IMR-90 (cell line): ENCODE measurements around the gene FAM209B. TPM values are rescaled to one million over a fixed set of nuclear protein-coding genes. Genes with fewer than 3 reads are reported as not detected.

ENCODE experiments used
- ATAC-seq: fragments of 200-7000 bp; cut with Tn5 transposase; 2 replicates; pipeline ENCODE4 v1.9.1; 2020; ENCODE audit warnings: low read depth, mild to moderate bottlenecking, moderate library complexity
- BruUV-seq: library from RNA; stranded (reverse); fragments of 400-500 nt; replicated peaks from 2 replicates; lab custom pipeline; 2021; lab: Mats Ljungman, UMichigan
- CTCF ChIA-PET: fragments of 300-600 bp; formaldehyde crosslinking; extraction: SDS; loops from one replicate; lab custom pipeline; 2021; ENCODE audit warnings: antibody characterized with exemption; lab: Yijun Ruan, JAX
- POLR2A ChIA-PET: fragments of 300-600 bp; sonication (Branson Sonifier 250); formaldehyde crosslinking; loops from one replicate; lab custom pipeline; 2022; ENCODE audit warnings: antibody characterized with exemption; ENCODE audit not compliant: unreplicated experiment; lab: Charles Lee
- DNase-seq: peaks from one replicate; pipeline ENCODE4 v3.0.0; 2013
- H2AFZ ChIP-seq: replicated peaks from 2 replicates; pipeline ENCODE3; 2013; ENCODE audit warnings: low read length, mild to moderate bottlenecking; ENCODE audit not compliant: poor library complexity
- H2AK5ac ChIP-seq: 2 replicates; pipeline ENCODE4 v1.6.1; 2013; ENCODE audit warnings: low read depth, low read length, inconsistent platforms
- H2AK9ac ChIP-seq: replicated peaks from 2 replicates; pipeline ENCODE3; 2013; ENCODE audit warnings: mild to moderate bottlenecking, low read depth, low read length, moderate library complexity; ENCODE audit not compliant: poor library complexity
- H2BK120ac ChIP-seq: 2 replicates; pipeline ENCODE4 v1.6.1; 2013; ENCODE audit warnings: low read depth, low read length, inconsistent platforms
- H2BK15ac ChIP-seq: 3 replicates; pipeline ENCODE4 v1.6.1; 2013; ENCODE audit warnings: low read depth, low read length, inconsistent platforms
- H2BK20ac ChIP-seq: 2 replicates; pipeline ENCODE4 v1.6.1; 2013; ENCODE audit warnings: low read depth, mild to moderate bottlenecking, inconsistent platforms, low read length, moderate library complexity
- H2BK5ac ChIP-seq: 2 replicates; pipeline ENCODE4 v1.6.1; 2013; ENCODE audit warnings: mild to moderate bottlenecking, low read depth, low read length, inconsistent platforms; ENCODE audit not compliant: poor library complexity, severe bottlenecking
- H3K14ac ChIP-seq: replicated peaks from 2 replicates; pipeline ENCODE4 v1.6.1; 2013; ENCODE audit warnings: low read depth, low read length, inconsistent platforms
- H3K18ac ChIP-seq: 2 replicates; pipeline ENCODE4 v1.6.1; 2013; ENCODE audit warnings: low read depth, low read length, control low read depth
- H3K23ac ChIP-seq: 2 replicates; pipeline ENCODE4 v1.6.1; 2013; ENCODE audit warnings: low read depth, low read length, inconsistent platforms
- H3K27ac ChIP-seq: 2 replicates; pipeline ENCODE4 v1.5.1; 2013; ENCODE audit warnings: mild to moderate bottlenecking, control low read depth, low read length; ENCODE audit not compliant: insufficient read depth
- H3K27me3 ChIP-seq: 2 replicates; pipeline ENCODE4 v1.6.1; 2013; ENCODE audit warnings: low read length; ENCODE audit not compliant: control insufficient read depth, insufficient read depth
- H3K36me3 ChIP-seq: 2 replicates; pipeline ENCODE4 v1.6.1; 2013; ENCODE audit warnings: low read length, mixed read lengths; ENCODE audit not compliant: control insufficient read depth, insufficient read depth
- H3K4ac ChIP-seq: 2 replicates; pipeline ENCODE4 v1.6.1; 2013; ENCODE audit warnings: low read depth, low read length, inconsistent platforms
- H3K4me1 ChIP-seq: 2 replicates; pipeline ENCODE4 v1.6.1; 2013; ENCODE audit warnings: low read length, mixed read lengths; ENCODE audit not compliant: control insufficient read depth, insufficient read depth
- H3K4me2 ChIP-seq: 2 replicates; pipeline ENCODE4 v1.6.1; 2013; ENCODE audit warnings: low read depth, mild to moderate bottlenecking, control low read depth, low read length, moderate library complexity
- H3K4me3 ChIP-seq: 2 replicates; pipeline ENCODE4 v1.5.1; 2013; ENCODE audit warnings: low read depth, mild to moderate bottlenecking, control low read depth, low read length, moderate library complexity; ENCODE audit not compliant: insufficient read depth
- H3K56ac ChIP-seq: 2 replicates; pipeline ENCODE4 v1.6.1; 2013; ENCODE audit warnings: low read length, inconsistent platforms; ENCODE audit not compliant: insufficient read depth; ENCODE audit errors: extremely low read depth
- H3K79me1 ChIP-seq, 2 experiments: 2 replicates each; pipeline ENCODE4 v1.6.1; 2013; ENCODE audit warnings: low read length in 2 of 2, inconsistent platforms in 1 of 2, low read depth in 1 of 2
- H3K9ac ChIP-seq: 2 replicates; pipeline ENCODE4 v1.6.1; 2013; ENCODE audit warnings: low read depth, low read length, control low read depth
- H3K9me1 ChIP-seq: 2 replicates; pipeline ENCODE4 v1.6.1; 2013; ENCODE audit warnings: low read length, inconsistent platforms; ENCODE audit not compliant: insufficient read depth
- H3K9me3 ChIP-seq: 2 replicates; pipeline ENCODE4 v1.6.1; 2013; ENCODE audit warnings: low read length; ENCODE audit not compliant: control insufficient read depth, insufficient read depth
- H4K20me1 ChIP-seq: 2 replicates; pipeline ENCODE4 v1.6.1; 2013; ENCODE audit warnings: low read length, inconsistent platforms; ENCODE audit not compliant: insufficient read depth
- H4K5ac ChIP-seq: 2 replicates; pipeline ENCODE4 v1.6.1; 2013; ENCODE audit warnings: mild to moderate bottlenecking, low read depth, low read length, control low read depth
- H4K8ac ChIP-seq, 2 experiments: 2 replicates each; pipeline ENCODE4 v1.6.1; 2013; ENCODE audit warnings: low read depth in 2 of 2, low read length in 2 of 2, control low read depth in 1 of 2, inconsistent platforms in 1 of 2
- H4K91ac ChIP-seq: 2 replicates; pipeline ENCODE4 v1.6.1; 2013; ENCODE audit warnings: low read depth, low read length, inconsistent platforms; ENCODE audit not compliant: insufficient read depth
- BHLHE40 ChIP-seq: fragments of 150-350 bp; IDR thresholded peaks from 2 replicates; pipeline ENCODE4 v1.6.1; 2016; ENCODE audit warnings: mild to moderate bottlenecking, low read depth, low read length
- CEBPB ChIP-seq: IDR thresholded peaks from 2 replicates; pipeline ENCODE4 v1.6.1; 2012; ENCODE audit warnings: low read depth, low read length, improper control_type of control experiment
- CHD1 ChIP-seq: IDR thresholded peaks from 2 replicates; pipeline ENCODE4 v1.6.1; 2012; ENCODE audit warnings: low read depth, low read length, improper control_type of control experiment
- FOS ChIP-seq: fragments of 150-350 bp; IDR thresholded peaks from 2 replicates; pipeline ENCODE4 v1.6.1; 2016; ENCODE audit warnings: low read depth, low read length
- MAFK ChIP-seq: IDR thresholded peaks from 2 replicates; pipeline ENCODE4 v1.6.1; 2012; ENCODE audit warnings: low read depth, low read length, improper control_type of control experiment
- MAZ ChIP-seq: IDR thresholded peaks from 2 replicates; pipeline ENCODE4 v1.6.1; 2012; ENCODE audit warnings: low read depth, mild to moderate bottlenecking, low read length, improper control_type of control experiment, moderate library complexity, borderline replicate concordance
- MXI1 ChIP-seq: IDR thresholded peaks from 2 replicates; pipeline ENCODE4 v1.6.1; 2012; ENCODE audit warnings: low read depth, mild to moderate bottlenecking, low read length, moderate library complexity, borderline replicate concordance
- NFE2L2 ChIP-seq: fragments of 150-350 bp; IDR thresholded peaks from 2 replicates; pipeline ENCODE4 v1.6.1; 2016; ENCODE audit warnings: low read depth, mild to moderate bottlenecking, low read length
- POLR2A ChIP-seq: IDR thresholded peaks from 2 replicates; pipeline ENCODE4 v1.6.1; 2012; ENCODE audit warnings: mild to moderate bottlenecking, low read depth, low read length
- RAD21 ChIP-seq: IDR thresholded peaks from 2 replicates; pipeline ENCODE4 v1.6.1; 2012; ENCODE audit warnings: low read length, improper control_type of control experiment
- RCOR1 ChIP-seq: IDR thresholded peaks from 2 replicates; pipeline ENCODE4 v1.6.1; 2012; ENCODE audit warnings: mild to moderate bottlenecking, low read length, improper control_type of control experiment; ENCODE audit not compliant: insufficient replicate concordance
- RFX5 ChIP-seq: IDR thresholded peaks from 2 replicates; pipeline ENCODE4 v1.8.0; 2012; ENCODE audit warnings: low read depth, mild to moderate bottlenecking, low read length, moderate library complexity
- SMC3 ChIP-seq: fragments of 150-350 bp; IDR thresholded peaks from 2 replicates; pipeline ENCODE4 v1.6.1; 2016; ENCODE audit warnings: low read depth, mild to moderate bottlenecking, antibody characterized with exemption, low read length, moderate library complexity
- WGBS, 2 experiments: methylation state at CpG; one replicate each; pipeline versions ENCODE4 v1.1.5 to v1.1.7; 2013; ENCODE audit warnings: missing lambda C conversion rate in 2 of 2; ENCODE audit not compliant: insufficient read length in 1 of 2; ENCODE audit errors: extremely low coverage in 2 of 2; 5-methylcytosine and 5-hydroxymethylcytosine counted together
- dilution Hi-C: fragments of 300-500 bp; cut with HindIII; formaldehyde crosslinking; loops from one replicate; pipeline ENCODE4 v1.14.3; 2018; ENCODE audit warnings: low sequenced_read_pairs; ENCODE audit not compliant: unreplicated experiment
- in situ Hi-C: fragments of 300-500 bp; cut with MboI; formaldehyde crosslinking; loops from 3 replicates; pipeline ENCODE4 v1.14.3; 2019; ENCODE audit warnings: low sequenced_read_pairs, inconsistent platforms, mixed read lengths
- intact Hi-C: fragments of 100-400 bp; cut with micrococcal nuclease; formaldehyde crosslinking; loops from 2 replicates; pipeline ENCODE4 v1.10.0; 2022
- polyA plus RNA-seq, 3 experiments: library from polyadenylated mRNA; depleted of rRNA; stranded (reverse); fragments of >200 nt; gene quantifications; 2 replicates each; pipeline ENCODE4 v1.2.3, GENCODE V29; 2012; ENCODE audit warnings: low replicate concordance in 1 of 3
- total RNA-seq: library from RNA; depleted of rRNA; stranded (reverse); fragments of >200 nt; gene quantifications from 2 replicates; pipeline ENCODE4 v1.2.3, GENCODE V29; 2012
- TF ChIP-seq, protein P1 (sequence below): fragments of 150-350 bp; IDR thresholded peaks from 2 replicates; pipeline ENCODE4 v1.6.1; 2017; ENCODE audit warnings: mild to moderate bottlenecking, antibody characterized with exemption, low read length, low read depth
- TF ChIP-seq, protein P2 (sequence below): conservative IDR thresholded peaks from 2 replicates; pipeline ENCODE4 v1.5.1; 2012; ENCODE audit warnings: mild to moderate bottlenecking, low read depth, low read length, improper control_type of control experiment
- TF ChIP-seq, protein P3 (sequence below): fragments of 150-350 bp; IDR thresholded peaks from 2 replicates; pipeline ENCODE4 v1.6.1; 2016; ENCODE audit warnings: low read depth, mild to moderate bottlenecking, low read length, moderate library complexity, borderline replicate concordance

Gene FAM209B
- total and polyA plus RNA-seq, 2 of the 4 experiments (the other 2 are of a cell fraction), result 0.24 TPM; not detected in 1

DNA sequence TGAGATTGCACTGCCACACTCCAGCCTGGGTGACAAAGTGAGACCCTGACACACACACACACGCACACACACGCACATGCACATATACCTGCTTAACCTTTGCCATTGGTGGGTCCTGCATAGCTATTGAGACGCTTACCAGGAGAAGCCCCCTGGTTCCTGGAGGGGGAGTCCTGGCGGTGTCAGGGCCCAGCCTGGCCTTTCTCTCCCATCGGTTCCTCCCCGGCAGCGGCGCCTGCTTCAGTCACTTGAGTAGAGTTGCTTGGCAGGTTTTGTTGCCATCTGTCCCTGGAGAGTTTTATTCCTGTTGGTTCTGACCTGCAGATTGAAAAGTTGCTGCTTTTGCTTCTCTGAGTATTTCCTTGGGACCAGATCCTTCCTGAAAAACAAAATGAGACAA is 29.1 kb upstream of the FAM209B start:
- no peak for TF ChIP-seq FOS
- TF ChIP-seq SMC3, result no peak
- TF ChIP-seq POLR2A, result no peak
- TF ChIP-seq, protein P1, sequence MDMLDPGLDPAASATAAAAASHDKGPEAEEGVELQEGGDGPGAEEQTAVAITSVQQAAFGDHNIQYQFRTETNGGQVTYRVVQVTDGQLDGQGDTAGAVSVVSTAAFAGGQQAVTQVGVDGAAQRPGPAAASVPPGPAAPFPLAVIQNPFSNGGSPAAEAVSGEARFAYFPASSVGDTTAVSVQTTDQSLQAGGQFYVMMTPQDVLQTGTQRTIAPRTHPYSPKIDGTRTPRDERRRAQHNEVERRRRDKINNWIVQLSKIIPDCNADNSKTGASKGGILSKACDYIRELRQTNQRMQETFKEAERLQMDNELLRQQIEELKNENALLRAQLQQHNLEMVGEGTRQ, result no peak
- TF ChIP-seq MXI1, result no peak
- TF ChIP-seq RFX5, result no peak
- TF ChIP-seq, protein P2, sequence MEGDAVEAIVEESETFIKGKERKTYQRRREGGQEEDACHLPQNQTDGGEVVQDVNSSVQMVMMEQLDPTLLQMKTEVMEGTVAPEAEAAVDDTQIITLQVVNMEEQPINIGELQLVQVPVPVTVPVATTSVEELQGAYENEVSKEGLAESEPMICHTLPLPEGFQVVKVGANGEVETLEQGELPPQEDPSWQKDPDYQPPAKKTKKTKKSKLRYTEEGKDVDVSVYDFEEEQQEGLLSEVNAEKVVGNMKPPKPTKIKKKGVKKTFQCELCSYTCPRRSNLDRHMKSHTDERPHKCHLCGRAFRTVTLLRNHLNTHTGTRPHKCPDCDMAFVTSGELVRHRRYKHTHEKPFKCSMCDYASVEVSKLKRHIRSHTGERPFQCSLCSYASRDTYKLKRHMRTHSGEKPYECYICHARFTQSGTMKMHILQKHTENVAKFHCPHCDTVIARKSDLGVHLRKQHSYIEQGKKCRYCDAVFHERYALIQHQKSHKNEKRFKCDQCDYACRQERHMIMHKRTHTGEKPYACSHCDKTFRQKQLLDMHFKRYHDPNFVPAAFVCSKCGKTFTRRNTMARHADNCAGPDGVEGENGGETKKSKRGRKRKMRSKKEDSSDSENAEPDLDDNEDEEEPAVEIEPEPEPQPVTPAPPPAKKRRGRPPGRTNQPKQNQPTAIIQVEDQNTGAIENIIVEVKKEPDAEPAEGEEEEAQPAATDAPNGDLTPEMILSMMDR, result no peak
- TF ChIP-seq BHLHE40, result no peak
- no peak for TF ChIP-seq MAZ
- no peak for TF ChIP-seq CEBPB
- TF ChIP-seq NFE2L2, result no peak
- TF ChIP-seq RAD21, result no peak
- TF ChIP-seq MAFK, result no peak
- no peak for TF ChIP-seq RCOR1
- TF ChIP-seq, protein P3, sequence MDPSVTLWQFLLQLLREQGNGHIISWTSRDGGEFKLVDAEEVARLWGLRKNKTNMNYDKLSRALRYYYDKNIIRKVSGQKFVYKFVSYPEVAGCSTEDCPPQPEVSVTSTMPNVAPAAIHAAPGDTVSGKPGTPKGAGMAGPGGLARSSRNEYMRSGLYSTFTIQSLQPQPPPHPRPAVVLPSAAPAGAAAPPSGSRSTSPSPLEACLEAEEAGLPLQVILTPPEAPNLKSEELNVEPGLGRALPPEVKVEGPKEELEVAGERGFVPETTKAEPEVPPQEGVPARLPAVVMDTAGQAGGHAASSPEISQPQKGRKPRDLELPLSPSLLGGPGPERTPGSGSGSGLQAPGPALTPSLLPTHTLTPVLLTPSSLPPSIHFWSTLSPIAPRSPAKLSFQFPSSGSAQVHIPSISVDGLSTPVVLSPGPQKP, result no peak
- TF ChIP-seq CHD1, result no peak
- Histone ChIP-seq H3K4me3 (no peak overlapping the region), H2AK5ac (no peak overlapping the region), H3K4ac (no peak overlapping the region), H4K5ac (no peak overlapping the region), H3K4me1 (no peaks in the 10 kb centered on the region), H2BK5ac (no peak overlapping the region), H3K18ac (no peak overlapping the region), H4K8ac (no peak overlapping the region), H3K14ac (no peak overlapping the region), H2AK9ac (no peak overlapping the region), H3K79me1 (peaks cover 28 to 41% of the 10 kb centered on the region in 2 experiments), H3K4me2 (no peak overlapping the region), H3K9me1 (no peaks in the 10 kb centered on the region; the same call in 1 of the 2 replicates), H3K9me3 (no peaks in the 10 kb centered on the region), H3K9ac (no peak overlapping the region), H3K23ac (no peak overlapping the region), H4K20me1 (0 out of 2 replicates have a peak, but pooled peaks cover 5% of the 10 kb centered on the region), H3K27ac (no peak overlapping the region), H3K56ac (no peak overlapping the region), H2BK20ac (no peak overlapping the region), H3K36me3 (peaks cover 19% of the 10 kb centered on the region; the same call in 1 of the 2 replicates), H4K91ac (no peak overlapping the region), H3K27me3 (no peaks in the 10 kb centered on the region), H2BK15ac (no peak overlapping the region), H2BK120ac (no peak overlapping the region), H2AFZ (no peak overlapping the region)
- in situ Hi-C loops (no loop called here), dilution Hi-C loops (no loop called here), intact Hi-C loops (no loop called here)
- WGBS, 2 experiments, result no CpG with 5 or more reads among the region's 8 CpGs
- ATAC-seq (no peak), DNase-seq (no peak)
- POLR2A ChIA-PET, result no interaction called here
- CTCF ChIA-PET, result interaction anchor here (0.6 kb wide), 1 partner anchor 130 kb away, joined by 3 read pairs; no protein-coding TSS in a partner anchor
- BruUV-seq, result no TSS peak
